Activated T-cell treated with anti-CD3 and anti-CD28 coated beads for 24 hours (primary cell): Measurements from ENCODE around the gene AZGP1.
"Not testable (repeated sequence)": the region's sequence is repeated elsewhere in the genome, so short reads cannot be mapped to it uniquely, and the experiment has no call there.

Experiments used
- DNase-seq: peaks from one replicate; pipeline ENCODE4 v3.0.0-alpha.2; 2020; ENCODE audit warnings: low read depth

The AZGP1 gene

DNA sequence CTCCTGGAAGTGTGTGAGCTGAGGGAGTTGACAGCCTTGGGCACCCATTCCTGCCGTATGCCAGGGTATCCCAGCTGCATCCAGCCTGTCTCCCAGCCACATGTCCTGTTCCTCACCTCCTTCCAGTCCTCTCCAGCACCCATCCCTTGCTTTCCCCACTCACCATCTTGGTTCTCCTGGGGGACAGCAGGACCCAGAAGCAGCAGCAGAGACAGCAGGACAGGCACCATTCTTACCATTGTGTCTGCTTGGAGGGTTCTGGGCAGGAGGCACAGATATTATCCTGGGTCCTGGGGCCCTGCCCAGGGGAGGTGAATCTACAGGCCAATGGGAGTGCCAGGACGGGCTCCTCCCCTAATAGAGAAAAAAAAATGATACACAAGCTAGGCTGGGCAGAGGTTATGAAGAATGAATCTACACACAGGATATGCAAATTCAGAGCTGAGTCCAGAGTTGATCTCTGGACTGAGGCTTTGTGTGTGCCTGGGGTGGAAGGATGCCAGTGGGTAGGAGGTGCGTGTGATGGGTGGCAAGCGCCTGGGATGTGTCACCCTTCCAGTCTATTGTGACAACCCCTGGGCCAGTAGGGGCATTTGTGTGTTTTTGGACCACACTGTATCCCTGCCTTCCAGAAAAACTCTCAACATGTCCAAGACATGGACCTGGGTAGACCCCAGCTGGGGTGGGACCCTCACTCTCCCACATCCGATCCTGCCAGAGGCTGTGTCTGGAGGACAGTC is at the start of gene AZGP1:
AZGP1 (minus strand) TSS at position 250 of the 740 bp plus-strand sequence; CDS start at position 239, 11 bp downstream.
- no peak for DNase-seq

DNA sequence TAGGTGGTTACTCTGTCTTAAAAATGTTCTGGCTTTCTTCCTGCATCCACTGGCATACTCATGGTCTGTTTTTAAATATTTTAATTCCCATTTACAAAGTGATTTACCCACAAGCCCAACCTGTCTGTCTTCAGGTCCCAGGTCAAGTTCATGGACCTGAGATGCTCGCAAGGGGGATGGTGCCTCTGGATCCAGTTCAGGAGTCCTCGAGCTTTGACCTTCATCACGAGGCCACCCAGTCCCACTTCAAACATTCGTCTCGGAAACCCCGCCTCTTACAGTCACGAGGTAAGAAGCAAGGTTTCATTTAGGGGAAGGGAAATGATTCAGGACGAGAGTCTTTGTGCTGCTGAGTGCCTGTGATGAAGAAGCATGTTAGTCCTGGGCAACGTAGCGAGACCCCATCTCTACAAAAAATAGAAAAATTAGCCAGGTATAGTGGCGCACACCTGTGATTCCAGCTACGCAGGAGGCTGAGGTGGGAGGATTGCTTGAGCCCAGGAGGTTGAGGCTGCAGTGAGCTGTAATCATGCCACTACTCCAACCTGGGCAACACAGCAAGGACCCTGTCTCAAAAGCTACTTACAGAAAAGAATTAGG is 48.3 kb upstream of the AZGP1 start:
- no peak for DNase-seq

DNA sequence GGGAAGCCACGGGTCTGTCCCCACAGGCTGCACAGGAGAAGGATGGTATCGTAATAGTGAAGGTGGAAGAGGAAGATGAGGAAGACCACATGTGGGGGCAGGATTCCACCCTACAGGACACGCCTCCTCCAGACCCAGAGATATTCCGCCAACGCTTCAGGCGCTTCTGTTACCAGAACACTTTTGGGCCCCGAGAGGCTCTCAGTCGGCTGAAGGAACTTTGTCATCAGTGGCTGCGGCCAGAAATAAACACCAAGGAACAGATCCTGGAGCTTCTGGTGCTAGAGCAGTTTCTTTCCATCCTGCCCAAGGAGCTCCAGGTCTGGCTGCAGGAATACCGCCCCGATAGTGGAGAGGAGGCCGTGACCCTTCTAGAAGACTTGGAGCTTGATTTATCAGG is 47.7 kb upstream of the AZGP1 start:
- DNase-seq: no peak

DNA sequence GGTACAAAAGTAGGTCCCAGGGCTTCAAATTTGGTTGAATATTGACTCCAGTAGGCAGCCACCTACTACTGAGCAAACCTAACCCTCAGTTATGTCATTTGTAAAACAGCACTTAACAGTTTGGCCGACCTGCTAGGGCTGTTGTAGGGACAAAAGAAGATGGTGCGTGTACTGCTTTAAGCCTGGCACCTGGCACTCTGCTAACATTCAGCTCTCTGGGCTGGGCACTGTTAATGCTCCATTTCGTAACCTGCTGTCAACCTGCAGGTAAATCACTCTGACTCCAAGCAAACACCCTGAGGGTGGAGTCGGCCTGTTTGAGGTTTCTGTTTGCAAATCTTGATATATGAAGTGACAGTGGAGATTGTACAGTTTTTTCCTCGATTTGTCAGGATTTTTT is 46.8 kb upstream of the AZGP1 start:
- no peak for DNase-seq

DNA sequence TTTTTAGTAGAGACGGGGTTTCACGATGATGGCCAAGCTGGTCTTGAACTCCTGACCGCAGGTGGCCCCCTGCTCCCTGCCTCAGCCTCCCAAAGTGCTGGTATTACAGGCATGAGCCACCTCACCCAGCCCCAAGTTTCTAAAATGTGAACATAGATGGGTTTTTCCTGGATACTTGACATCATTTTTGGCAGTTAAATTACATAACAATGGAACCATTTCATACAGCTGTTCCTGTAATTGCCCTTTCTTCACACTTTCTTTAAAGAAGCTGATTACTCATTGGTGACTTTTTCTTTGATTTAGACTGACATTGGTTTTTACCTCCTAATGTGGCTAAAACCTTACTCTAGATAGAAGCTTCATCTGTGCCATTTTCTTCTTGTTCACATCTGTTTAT is 45.5 kb upstream of the AZGP1 start:
- DNase-seq: no peak

DNA sequence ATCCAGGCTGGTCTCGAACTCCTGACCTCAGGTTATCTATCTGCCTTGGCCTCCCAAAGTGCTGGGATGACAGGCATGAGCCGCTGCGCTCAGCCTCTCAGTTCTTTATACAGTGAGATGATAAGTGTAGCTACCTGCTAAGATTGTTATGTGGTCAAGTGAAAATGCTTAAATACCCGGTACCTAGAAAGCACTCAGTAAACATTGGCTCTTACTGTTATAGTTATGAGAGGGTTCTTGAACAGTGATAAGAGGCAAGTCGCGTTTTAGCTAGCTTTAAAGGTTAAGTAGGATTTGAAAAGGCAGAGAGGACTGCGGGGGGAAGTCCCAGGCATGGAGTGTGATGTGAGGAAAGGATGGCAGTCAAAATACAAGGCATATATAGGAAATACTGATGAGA is 44.1 kb upstream of the AZGP1 start:
- DNase-seq: no peak

DNA sequence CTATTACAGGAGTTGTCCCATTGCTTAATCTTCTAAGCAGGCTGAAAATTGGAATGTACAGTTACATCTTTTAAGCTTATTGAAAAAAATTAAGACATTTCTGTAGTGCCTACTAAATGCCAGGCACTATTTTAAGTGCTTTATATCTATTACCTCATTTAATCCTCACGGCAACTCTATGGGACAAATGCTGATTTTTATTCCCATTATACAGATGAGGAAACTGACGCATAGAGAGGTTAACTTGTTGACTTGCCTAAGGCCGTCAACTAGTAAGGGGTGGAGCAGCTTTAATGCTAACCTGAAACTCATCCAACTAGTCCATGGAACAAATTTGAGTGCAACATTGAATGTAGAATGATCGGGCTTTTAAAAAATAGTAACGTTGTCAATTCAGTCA is 42.0 kb upstream of the AZGP1 start:
- no peak for DNase-seq

DNA sequence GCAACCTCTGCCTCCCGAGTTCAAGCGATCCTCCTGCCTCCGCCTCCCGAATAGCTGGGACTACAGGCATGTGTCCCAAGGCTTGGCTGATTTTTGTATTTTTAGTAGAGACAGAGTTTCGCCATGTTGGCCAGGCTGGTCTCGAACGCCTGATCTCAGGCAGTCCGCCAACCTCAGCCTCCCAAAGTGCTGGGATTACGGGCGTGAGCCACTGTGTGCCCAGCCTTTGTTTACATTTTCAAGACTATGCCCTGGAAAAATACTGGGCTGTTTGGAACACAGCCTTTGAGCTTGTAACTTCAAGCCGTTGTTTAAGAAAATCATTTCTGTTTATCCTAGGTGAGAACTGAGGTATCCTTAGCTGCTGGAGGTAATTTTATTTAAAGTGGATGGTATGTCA is 41.5 kb upstream of the AZGP1 start:
- DNase-seq: no peak

DNA sequence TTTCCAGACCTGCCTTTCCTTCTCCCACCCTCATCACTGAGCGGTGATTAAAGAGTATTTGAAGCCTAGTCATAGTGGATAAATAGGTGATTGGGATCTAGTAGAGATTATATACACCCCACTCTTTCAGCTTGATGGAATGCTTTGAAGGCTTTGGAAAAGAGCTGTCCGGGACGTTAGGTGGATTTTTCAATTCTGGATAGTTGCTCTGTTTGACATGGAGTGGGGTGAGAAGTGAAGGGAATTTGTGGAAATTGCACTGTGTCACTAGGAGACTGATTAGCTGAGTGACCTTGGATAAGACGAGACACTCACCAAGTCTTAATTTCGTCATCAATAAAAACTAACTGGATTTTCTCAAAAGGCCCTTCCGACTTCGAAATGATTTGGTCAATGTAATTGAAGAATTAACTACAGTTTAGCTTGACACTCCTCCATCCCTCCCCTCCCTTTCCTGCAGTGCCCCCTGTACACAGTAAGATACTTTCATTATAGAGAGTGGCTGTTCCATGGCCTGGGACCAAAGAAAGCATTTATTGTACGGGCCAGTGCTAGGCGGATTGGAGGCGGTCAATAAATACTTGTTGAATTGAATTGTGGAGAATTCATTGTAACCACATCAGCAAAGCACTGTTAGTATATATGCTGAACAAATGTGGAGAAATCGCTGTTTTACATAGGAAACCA is 40.5 kb upstream of the AZGP1 start:
- no peak for DNase-seq

DNA sequence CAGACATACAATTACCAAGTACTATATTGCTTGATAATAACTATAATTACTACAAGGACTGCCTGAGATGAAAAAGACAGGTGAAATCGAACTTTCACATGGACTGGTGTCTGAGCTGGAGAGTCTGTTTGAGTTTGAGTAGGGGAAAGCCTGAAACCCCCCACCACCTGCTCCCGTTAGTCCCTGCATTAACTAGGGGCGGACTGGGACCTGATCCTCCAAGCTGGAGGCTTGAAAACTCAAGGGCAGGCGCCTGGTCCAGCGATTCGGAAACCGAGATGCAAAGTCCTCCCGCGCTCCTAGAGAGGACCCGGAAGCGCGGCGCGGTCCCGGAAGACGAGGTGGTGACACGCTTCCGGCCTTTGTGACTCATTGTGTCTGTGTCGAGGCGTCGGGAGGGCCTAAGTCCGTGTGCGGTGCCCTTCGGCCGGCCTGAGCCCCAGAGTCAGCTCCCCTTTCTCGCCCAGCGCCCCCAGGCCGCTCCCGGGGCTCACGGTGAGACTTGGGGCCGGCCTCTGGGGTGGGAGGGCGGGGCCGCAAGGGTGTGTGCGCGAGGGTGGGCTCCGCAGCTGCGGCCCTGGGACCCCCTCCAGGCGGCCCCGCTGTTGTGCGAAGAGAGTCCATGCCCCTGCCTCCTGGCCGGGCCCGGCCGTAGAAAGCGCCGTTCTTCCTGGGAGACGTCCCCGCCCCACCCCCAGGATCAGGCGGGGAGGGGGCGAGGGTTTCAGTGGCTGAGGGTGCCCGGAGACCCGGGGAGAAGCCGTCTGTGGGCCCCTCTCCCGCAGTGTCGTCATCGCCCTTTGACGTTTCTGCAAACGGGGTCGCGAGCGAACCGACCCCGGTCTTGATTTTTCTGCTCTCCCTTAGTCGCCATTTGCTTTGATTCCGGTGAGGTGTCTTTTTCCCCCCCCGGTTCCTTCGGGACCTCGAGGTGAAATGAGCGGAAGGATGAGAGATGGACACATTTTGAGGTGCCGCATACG is 39.7 kb upstream of the AZGP1 start, which contains the start of gene ZKSCAN1:
ZKSCAN1 (plus strand) TSS at position 365 of the 983 bp plus-strand sequence. CDS start 7,911 bp downstream, outside the sequence.
- peak; percentile 75 for DNase-seq

DNA sequence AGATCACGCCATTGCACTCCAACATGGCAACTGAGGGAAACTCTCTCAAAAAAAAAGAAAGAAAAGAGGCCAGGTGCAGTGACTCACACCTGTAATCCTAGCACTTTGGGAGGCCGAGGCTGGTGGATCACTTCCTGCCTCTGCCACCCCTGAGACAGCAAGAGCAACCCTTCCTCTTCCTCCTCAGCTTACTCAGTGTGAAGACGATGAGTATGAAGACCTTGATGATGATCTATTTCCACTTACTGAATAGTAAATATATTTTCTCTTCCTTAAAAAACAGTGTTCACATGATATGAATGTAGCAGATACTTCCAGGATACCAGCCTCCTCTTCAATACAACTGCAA is 37.5 kb upstream of the AZGP1 start:
- DNase-seq: no peak

DNA sequence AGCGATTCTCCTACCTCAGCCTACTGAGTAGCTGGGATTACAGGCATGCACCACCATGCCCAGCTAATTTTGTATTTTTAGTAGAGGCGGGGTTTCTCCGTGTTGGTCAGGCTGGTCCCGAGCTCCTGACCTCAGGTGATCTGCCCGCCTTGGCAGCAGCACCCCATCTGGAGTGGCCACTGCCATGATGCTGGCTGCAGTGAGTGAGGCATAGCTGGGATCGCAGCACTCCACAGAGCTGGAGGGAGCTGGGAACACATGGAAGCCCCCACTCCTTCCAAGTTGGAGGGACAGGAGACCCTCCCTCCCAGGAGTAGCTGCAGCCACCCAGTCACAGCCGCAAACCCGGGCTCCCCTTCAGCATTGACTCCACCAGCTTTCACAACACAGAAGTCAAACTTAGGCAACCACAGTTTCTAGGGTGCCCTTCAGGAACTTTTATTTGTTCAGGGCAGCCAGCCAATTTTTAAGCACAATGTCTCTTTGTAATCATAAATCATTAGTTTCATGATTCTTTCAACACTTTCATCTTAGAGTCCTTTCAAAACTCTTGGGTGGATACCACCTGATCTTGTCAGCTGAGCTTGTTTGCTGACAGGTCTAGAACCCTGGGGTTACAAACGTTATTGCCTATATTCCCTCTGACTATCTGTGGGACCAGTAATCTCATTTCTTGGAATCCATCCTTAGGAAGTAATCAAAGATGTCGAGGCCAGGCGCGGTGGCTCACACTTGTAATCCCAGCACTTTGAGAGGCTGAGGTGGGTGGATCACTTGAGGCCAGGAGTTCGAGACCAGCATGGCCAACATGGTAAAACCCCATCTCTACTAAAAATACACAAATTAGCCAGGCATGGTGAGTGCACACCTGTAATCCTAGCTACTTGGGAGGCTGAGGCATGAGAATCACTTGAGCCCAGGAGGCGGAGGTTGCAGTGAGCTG is 36.8 kb upstream of the AZGP1 start:
- not testable (repeated sequence) for DNase-seq

DNA sequence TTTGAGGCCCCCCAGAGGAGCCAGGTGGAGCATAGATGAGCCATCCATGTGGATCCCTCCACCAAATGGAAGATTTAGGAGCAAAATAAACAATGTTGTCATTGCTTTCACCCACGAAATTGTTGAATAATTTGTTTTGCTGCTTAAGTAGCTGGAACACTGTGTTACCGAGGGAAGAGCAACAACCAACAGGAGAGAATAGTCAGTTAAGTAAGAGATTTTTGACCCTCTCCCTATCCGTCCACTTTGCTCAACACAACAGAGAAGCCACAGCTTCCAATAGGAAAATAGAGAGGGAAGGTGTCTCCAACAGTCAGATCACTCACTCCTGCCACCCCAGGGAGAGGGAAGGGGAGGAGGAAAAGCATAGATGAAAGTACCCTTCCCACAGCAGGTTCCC is 35.7 kb upstream of the AZGP1 start:
- DNase-seq: no peak

DNA sequence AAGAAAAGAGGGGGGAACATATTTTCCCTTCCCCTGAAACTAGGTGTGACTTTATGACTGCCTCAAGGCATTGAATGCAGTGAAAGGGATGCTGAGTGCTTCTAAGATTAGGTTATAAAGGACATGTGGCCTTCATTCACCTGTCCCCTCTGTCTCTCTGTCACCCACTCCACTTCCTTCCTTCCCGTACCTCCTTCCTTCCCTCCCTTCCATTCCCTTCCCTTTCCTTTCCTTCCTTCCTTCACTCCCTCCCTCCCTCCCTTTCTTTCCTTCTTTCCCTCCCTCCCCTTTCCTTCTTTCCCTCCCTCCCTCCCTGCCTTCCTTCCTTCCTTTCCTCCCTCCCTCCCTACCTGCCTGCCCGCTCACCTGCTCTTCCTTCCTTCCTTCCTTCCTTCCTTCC is 35.1 kb upstream of the AZGP1 start:
- DNase-seq: no peak

DNA sequence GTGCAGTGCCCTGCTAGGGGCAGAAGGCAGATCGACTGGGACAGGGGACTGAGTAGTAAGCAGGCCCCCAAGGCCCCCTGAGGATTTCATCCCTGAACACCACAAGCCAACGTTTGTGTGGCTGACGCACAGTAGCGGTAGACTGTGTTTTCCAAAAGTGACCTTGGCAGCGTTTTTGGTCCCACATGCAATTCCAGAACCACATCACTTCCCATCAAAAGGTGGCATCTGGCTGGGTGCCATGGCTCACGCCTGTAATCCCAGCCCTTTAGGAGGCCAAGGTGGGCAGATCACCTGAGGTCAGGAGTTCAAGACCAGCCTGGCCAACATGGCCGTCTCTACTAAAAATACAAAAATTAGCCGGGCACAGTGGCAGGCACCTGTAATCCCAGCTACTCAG is 34.1 kb upstream of the AZGP1 start:
- DNase-seq: not testable (repeated sequence)

DNA sequence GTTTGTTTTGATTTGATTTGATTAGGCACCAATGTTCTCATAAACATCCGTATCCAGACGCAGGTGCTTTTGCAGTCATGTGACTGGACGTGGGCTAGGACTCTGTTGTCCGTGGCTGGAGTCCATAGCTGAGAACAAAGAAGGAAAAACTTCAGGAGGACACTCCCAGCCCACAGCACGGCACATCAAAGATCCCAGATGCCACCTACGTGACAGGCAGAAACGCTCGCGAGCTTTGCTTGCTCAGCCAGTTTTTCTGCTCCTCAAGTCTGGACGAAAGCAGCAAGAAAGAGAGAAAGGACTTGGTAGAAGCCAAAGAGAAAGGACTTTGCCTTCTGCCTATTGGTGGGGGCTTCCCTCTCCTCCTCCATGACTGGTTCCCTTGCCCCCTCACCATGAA is 32.7 kb upstream of the AZGP1 start:
- DNase-seq: no peak

DNA sequence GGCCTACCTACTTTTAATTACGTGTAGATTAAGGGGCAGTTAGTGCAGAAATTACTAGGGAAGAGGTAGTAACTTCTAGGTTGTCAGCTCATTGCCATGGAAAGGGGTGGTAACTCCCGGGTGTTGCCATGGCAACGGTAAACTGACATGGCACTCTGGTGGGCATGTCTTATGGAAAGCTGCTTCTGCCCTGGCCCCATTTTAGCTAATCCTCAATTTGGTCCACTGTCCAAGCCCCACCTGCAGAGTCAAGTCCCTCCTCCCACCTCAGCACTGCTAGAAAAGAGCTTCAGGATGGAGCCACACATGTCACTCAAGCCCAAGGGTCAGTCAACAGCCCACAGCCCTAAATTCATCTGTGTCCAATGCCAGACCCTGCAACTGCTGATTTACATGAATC is 32.1 kb upstream of the AZGP1 start:
- DNase-seq: no peak

DNA sequence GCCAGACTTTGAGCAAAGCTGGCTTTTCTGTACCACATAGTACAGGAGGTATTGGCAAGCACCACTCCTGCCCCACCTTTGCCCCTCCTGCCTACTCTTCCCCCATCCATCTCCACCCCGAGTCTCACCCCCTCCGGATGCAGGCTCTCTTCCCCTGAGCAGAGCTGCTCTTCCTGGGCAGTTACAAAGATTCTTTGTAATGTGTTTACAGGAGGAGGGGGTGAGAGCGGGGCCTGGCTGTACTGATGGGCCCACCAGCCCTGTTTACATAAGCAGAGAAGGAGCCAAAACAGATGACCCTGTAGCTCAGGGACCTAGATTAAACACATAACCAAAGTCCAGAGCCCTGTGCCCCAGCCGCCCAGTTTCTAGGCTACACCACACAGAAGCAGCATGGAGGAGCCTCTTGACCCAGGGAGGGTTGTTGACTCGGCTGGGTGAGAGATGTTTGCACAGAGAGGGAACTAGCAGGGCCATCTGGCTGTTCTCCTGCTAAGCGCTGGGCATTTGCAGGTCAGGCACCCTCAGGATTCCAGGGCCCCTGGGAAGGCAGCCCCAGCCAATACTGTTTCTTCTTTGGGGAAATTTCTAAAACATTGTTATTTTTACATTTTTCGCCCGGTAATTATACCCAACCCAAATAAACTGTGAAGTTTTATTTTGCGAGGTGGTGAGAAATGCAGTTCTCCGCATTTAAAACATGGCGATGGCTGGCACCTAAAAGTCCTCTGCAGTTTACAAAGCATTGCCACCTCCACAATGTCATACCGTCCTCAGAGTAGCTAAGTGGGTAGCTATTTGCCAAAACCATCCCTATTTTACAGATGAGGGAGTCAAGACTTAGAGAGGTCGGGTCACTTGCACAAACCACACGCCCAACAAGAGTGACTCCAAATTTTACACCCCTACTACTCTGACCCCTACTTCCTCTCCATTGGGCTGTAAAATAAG is 28.2 kb upstream of the AZGP1 start:
- no peak for DNase-seq

DNA sequence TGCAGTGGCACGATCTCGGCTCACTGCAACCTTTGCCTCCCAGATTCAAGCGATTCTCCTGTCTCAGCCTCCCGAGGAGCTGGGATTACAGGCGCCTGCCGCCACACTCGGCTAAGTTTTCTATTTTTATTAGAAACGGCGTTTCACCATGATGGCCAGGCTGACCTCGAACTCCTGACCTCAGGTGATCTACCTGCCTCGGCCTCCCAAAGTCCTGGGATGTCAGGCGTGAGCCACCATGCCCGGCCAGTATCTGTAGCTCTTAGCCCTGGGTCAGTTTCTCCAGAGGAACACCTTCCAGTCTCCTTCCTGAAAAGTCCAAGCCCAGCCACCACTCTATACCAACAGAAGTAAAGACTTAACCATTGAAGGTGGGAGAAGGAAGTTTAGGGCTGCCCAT is 24.4 kb upstream of the AZGP1 start:
- no peak for DNase-seq
